Measurements from ENCODE around the gene EPHB2.

DNA sequence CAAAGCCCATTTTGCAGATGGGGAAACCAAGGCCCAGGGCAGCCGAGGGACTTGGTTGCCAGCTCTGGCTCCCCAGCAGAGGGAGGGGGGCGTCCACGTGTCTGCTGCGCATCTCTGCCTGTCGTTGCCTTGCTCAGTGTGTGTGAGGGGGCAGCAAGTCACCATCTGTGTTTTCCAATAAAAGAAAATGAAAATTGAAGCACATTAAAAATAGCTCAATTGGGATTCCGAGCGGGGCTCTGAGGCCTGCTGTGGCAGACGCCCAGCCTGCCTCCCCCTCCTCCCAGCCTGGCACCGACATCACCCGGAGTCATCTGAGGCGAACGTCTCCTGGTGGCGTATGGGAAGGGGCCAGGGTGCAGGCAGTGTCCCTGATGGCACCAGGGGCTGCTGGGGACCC, 51.2 kb downstream of the EPHB2 start:
- TF ChIP-seq, protein P1, sequence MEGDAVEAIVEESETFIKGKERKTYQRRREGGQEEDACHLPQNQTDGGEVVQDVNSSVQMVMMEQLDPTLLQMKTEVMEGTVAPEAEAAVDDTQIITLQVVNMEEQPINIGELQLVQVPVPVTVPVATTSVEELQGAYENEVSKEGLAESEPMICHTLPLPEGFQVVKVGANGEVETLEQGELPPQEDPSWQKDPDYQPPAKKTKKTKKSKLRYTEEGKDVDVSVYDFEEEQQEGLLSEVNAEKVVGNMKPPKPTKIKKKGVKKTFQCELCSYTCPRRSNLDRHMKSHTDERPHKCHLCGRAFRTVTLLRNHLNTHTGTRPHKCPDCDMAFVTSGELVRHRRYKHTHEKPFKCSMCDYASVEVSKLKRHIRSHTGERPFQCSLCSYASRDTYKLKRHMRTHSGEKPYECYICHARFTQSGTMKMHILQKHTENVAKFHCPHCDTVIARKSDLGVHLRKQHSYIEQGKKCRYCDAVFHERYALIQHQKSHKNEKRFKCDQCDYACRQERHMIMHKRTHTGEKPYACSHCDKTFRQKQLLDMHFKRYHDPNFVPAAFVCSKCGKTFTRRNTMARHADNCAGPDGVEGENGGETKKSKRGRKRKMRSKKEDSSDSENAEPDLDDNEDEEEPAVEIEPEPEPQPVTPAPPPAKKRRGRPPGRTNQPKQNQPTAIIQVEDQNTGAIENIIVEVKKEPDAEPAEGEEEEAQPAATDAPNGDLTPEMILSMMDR (IDR thresholded peaks at IDR 0.05), result no peak
- TF ChIP-seq ZFX (IDR thresholded peaks at IDR 0.05; ENCODE audit: borderline replicate concordance), result no peak

All from 22Rv1 (cell line).